ENCODE data around the gene AXIN1.

AXIN1 gene

GRCh38 chr16:301235-301634, 51.3 kb downstream of the AXIN1 start:
- TF ChIP-seq CTCF (IDR thresholded peaks at IDR 0.05; ENCODE audit: low read depth, low read length, missing control alignments) = no peak
- no peak for DNase-seq (ENCODE audit: low read depth)
- in situ Hi-C loops (cut with HindIII; ENCODE audit: low sequenced_read_pairs) = no loop called here
- no peak overlapping the region for H3K4me3 ChIP-seq (ENCODE audit: low read depth, low read length)

- no peak for DNase-seq (ENCODE audit: low read depth)
- H3K4me3 ChIP-seq (ENCODE audit: low read depth, low read length) = no peak overlapping the region
- in situ Hi-C loops (cut with HindIII; ENCODE audit: low sequenced_read_pairs) = no loop called here
- no peak for TF ChIP-seq CTCF (IDR thresholded peaks at IDR 0.05; ENCODE audit: low read depth, low read length, missing control alignments)
Observed at GRCh38 chr16:297832-298231, 54.7 kb downstream of the AXIN1 start.

- no peak overlapping the region for H3K4me3 ChIP-seq (ENCODE audit: low read depth, low read length)
- in situ Hi-C loops (cut with HindIII; ENCODE audit: low sequenced_read_pairs) = no loop called here
- TF ChIP-seq CTCF (IDR thresholded peaks at IDR 0.05; ENCODE audit: low read depth, low read length, missing control alignments) = no peak
- no peak for DNase-seq (ENCODE audit: low read depth)
Observed at GRCh38 chr16:296806-297510, 55.6 kb downstream of the AXIN1 start.

GRCh38 chr16:296276-296675, 56.2 kb downstream of the AXIN1 start:
- no peak for TF ChIP-seq CTCF (IDR thresholded peaks at IDR 0.05; ENCODE audit: low read depth, low read length, missing control alignments)
- DNase-seq (ENCODE audit: low read depth) = no peak
- H3K4me3 ChIP-seq (ENCODE audit: low read depth, low read length) = no peak overlapping the region
- in situ Hi-C loops (cut with HindIII; ENCODE audit: low sequenced_read_pairs) = no loop called here

- in situ Hi-C loops (cut with HindIII; ENCODE audit: low sequenced_read_pairs) = no loop called here
- no peak overlapping the region for H3K4me3 ChIP-seq (ENCODE audit: low read depth, low read length)
Observed at GRCh38 chr16:293043-293775, 59.3 kb downstream of the AXIN1 start.

GRCh38 chr16:291539-291938, 61.0 kb downstream of the AXIN1 start:
- in situ Hi-C loops (cut with HindIII; ENCODE audit: low sequenced_read_pairs) = no loop called here
- no peak overlapping the region for H3K4me3 ChIP-seq (ENCODE audit: low read depth, low read length)
- DNase-seq (ENCODE audit: low read depth) = no peak

More at GRCh38 chr16:293043-293775, 59.3 kb downstream of the AXIN1 start:
- TF ChIP-seq CTCF (IDR thresholded peaks at IDR 0.05; ENCODE audit: low read depth, low read length, missing control alignments) = no peak
- DNase-seq (ENCODE audit: low read depth) = no peak

More at GRCh38 chr16:291539-291938, 61.0 kb downstream of the AXIN1 start:
- no peak for TF ChIP-seq CTCF (IDR thresholded peaks at IDR 0.05; ENCODE audit: low read depth, low read length, missing control alignments)

Measured in astrocyte of the cerebellum (primary cell).